ENCODE results near the gene FAM193A.

The FAM193A gene

GRCh38 chr4:2728221-2728620 is 191.8 kb downstream of the FAM193A start:
- no peak for TF ChIP-seq CTCF (IDR thresholded peaks at IDR 0.05; ENCODE audit: poor library complexity, severe bottlenecking)
- no peaks in the 10 kb centered on the region for H3K27me3 ChIP-seq (ENCODE audit: insufficient read depth, poor library complexity, severe bottlenecking)
- no peak overlapping the region for H3K4me3 ChIP-seq (ENCODE audit: severe bottlenecking)
- DNase-seq (ENCODE audit: low spot score) (no peak), ATAC-seq (ENCODE audit: low read depth) (no peak)
- no peak overlapping the region for H3K27ac ChIP-seq (ENCODE audit: poor library complexity, severe bottlenecking)
- peaks cover 17% of the 10 kb centered on the region; the same call in 1 of the 2 replicates for H3K36me3 ChIP-seq (ENCODE audit: low read depth)
- no peaks in the 10 kb centered on the region for H3K4me1 ChIP-seq (ENCODE audit: insufficient read depth, poor library complexity, severe bottlenecking)
- no peaks in the 10 kb centered on the region for H3K9me3 ChIP-seq (ENCODE audit: severe bottlenecking)

GRCh38 chr4:2728806-2729532 is 192.5 kb downstream of the FAM193A start:
- peaks cover 12% of the 10 kb centered on the region; the same call in 1 of the 2 replicates for H3K36me3 ChIP-seq (ENCODE audit: low read depth)
- TF ChIP-seq CTCF (IDR thresholded peaks at IDR 0.05; ENCODE audit: poor library complexity, severe bottlenecking), result no peak
- no peak overlapping the region for H3K4me3 ChIP-seq (ENCODE audit: severe bottlenecking)
- no peak overlapping the region for H3K27ac ChIP-seq (ENCODE audit: poor library complexity, severe bottlenecking)
- ATAC-seq (ENCODE audit: low read depth) (no peak), DNase-seq (ENCODE audit: low spot score) (peak; percentile 45)
- no peaks in the 10 kb centered on the region for H3K9me3 ChIP-seq (ENCODE audit: severe bottlenecking)
- H3K27me3 ChIP-seq (ENCODE audit: insufficient read depth, poor library complexity, severe bottlenecking), result no peaks in the 10 kb centered on the region
- no peaks in the 10 kb centered on the region for H3K4me1 ChIP-seq (ENCODE audit: insufficient read depth, poor library complexity, severe bottlenecking)

- no peak overlapping the region for H3K4me3 ChIP-seq (ENCODE audit: severe bottlenecking)
- peak; percentile 33 for DNase-seq (ENCODE audit: low spot score)
- TF ChIP-seq CTCF (IDR thresholded peaks at IDR 0.05; ENCODE audit: poor library complexity, severe bottlenecking), result no peak
- no peak for ATAC-seq (ENCODE audit: low read depth)
- H3K9me3 ChIP-seq (ENCODE audit: severe bottlenecking), result no peaks in the 10 kb centered on the region
- no peak overlapping the region for H3K27ac ChIP-seq (ENCODE audit: poor library complexity, severe bottlenecking)
- H3K4me1 ChIP-seq (ENCODE audit: insufficient read depth, poor library complexity, severe bottlenecking), result no peaks in the 10 kb centered on the region
- H3K36me3 ChIP-seq (ENCODE audit: low read depth), result peaks cover 9% of the 10 kb centered on the region; the same call in 1 of the 2 replicates
- H3K27me3 ChIP-seq (ENCODE audit: insufficient read depth, poor library complexity, severe bottlenecking), result no peaks in the 10 kb centered on the region
These were observed 193.1 kb downstream of the FAM193A start for GRCh38 chr4:2729533-2729875.

GRCh38 chr4:2731907-2732317 is 195.5 kb downstream of the FAM193A start:
- ATAC-seq (ENCODE audit: low read depth), result no peak
- DNase-seq (ENCODE audit: low spot score), result peak; percentile 47

More at GRCh38 chr4:2731907-2732317, 195.5 kb downstream of the FAM193A start:
- H3K27me3 ChIP-seq (ENCODE audit: insufficient read depth, poor library complexity, severe bottlenecking), result no peaks in the 10 kb centered on the region
- no peak overlapping the region for H3K4me3 ChIP-seq (ENCODE audit: severe bottlenecking)
- H3K9me3 ChIP-seq (ENCODE audit: severe bottlenecking), result peaks cover 8% of the 10 kb centered on the region
- no peak for TF ChIP-seq CTCF (IDR thresholded peaks at IDR 0.05; ENCODE audit: poor library complexity, severe bottlenecking)
- no peaks in the 10 kb centered on the region for H3K4me1 ChIP-seq (ENCODE audit: insufficient read depth, poor library complexity, severe bottlenecking)
- H3K27ac ChIP-seq (ENCODE audit: poor library complexity, severe bottlenecking), result no peak overlapping the region
- peaks cover 9% of the 10 kb centered on the region; the same call in 1 of the 2 replicates for H3K36me3 ChIP-seq (ENCODE audit: low read depth)
